CD14-positive monocyte (primary cell): Measurements from ENCODE around the gene INPP4B. TPM values are rescaled to one million over a fixed set of nuclear protein-coding genes. Genes with fewer than 3 reads are reported as not detected.

ENCODE experiments used
- DNase-seq, 3 donors: peaks; one replicate each; pipeline ENCODE4 v3.0.0-alpha.2; 2011 to 2022
- H2AFZ ChIP-seq: 2 replicates; pipeline ENCODE4 v1.6.0; 2012; ENCODE audit warnings: mild to moderate bottlenecking, low read depth, low read length, inconsistent platforms; ENCODE audit not compliant: insufficient read depth, poor library complexity, severe bottlenecking
- H3K27ac ChIP-seq, 2 donors: 1 replicate in 1 of 2; 2 replicates in 1 of 2; pipeline ENCODE4 v1.5.1; 2012 to 2013; ENCODE audit warnings: low read length in 2 of 2, control low read depth in 1 of 2, inconsistent platforms in 1 of 2, low read depth in 1 of 2, mild to moderate bottlenecking in 1 of 2
- H3K27me3 ChIP-seq, 2 donors: one replicate each; pipeline versions ENCODE4 v1.6.0 to v1.6.1; 2011 to 2013; ENCODE audit warnings: low read length in 2 of 2; ENCODE audit not compliant: control insufficient read depth in 2 of 2, insufficient read depth in 2 of 2
- H3K36me3 ChIP-seq, 2 donors: replicated peaks in 1 of 2; 1 replicate in 1 of 2; 2 replicates in 1 of 2; pipeline versions ENCODE4 v1.5.1 to v1.6.1; 2012 to 2013; ENCODE audit warnings: low read length in 2 of 2, control low read depth in 1 of 2, inconsistent platforms in 1 of 2, mild to moderate bottlenecking in 1 of 2; ENCODE audit not compliant: insufficient read depth in 2 of 2, control insufficient read depth in 1 of 2
- H3K4me1 ChIP-seq, 2 donors: 1 replicate in 1 of 2; 2 replicates in 1 of 2; pipeline versions ENCODE4 v1.5.1 to v1.6.1; 2012 to 2013; ENCODE audit warnings: low read length in 2 of 2, control low read depth in 1 of 2, inconsistent platforms in 1 of 2, mild to moderate bottlenecking in 1 of 2, moderate library complexity in 1 of 2; ENCODE audit not compliant: insufficient read depth in 2 of 2, control insufficient read depth in 1 of 2
- H3K4me2 ChIP-seq: replicated peaks from 2 replicates; pipeline ENCODE3; 2012; ENCODE audit warnings: low read length, moderate library complexity, mild to moderate bottlenecking; ENCODE audit not compliant: poor library complexity, severe bottlenecking; ENCODE audit errors: extremely low read depth
- H3K4me3 ChIP-seq, 3 experiments: fragments of 200-600 bp in 1 of 3; sonication (generic) in 1 of 3; replicated peaks in 1 of 3; 1 replicate in 2 of 3; 2 replicates in 1 of 3; pipeline ENCODE4 v1.5.1; 2011 to 2013; ENCODE audit warnings: low read length in 3 of 3, mild to moderate bottlenecking in 3 of 3, control low read depth in 2 of 3, low read depth in 2 of 3, inconsistent platforms in 1 of 3, moderate library complexity in 1 of 3
- H3K79me2 ChIP-seq: 2 replicates; pipeline ENCODE4 v1.6.0; 2012; ENCODE audit warnings: mild to moderate bottlenecking, control low read depth, inconsistent platforms, low read length, moderate library complexity; ENCODE audit not compliant: insufficient read depth
- H3K9ac ChIP-seq: 2 replicates; pipeline ENCODE4 v1.6.0; 2017; ENCODE audit warnings: low read length, mild to moderate bottlenecking; ENCODE audit not compliant: insufficient read depth, poor library complexity, severe bottlenecking
- H3K9me3 ChIP-seq, 2 donors: replicated peaks in 1 of 2; 1 replicate in 1 of 2; 2 replicates in 1 of 2; pipeline versions ENCODE4 v1.5.1 to v1.6.1; 2012 to 2013; ENCODE audit warnings: low read length in 2 of 2, control low read depth in 1 of 2; ENCODE audit not compliant: control insufficient read depth in 1 of 2, insufficient read depth in 1 of 2
- H4K20me1 ChIP-seq: 2 replicates; pipeline ENCODE4 v1.6.0; 2012; ENCODE audit warnings: mild to moderate bottlenecking, low read length, control low read depth, moderate library complexity; ENCODE audit not compliant: insufficient read depth
- H3K27ac Mint-ChIP-seq, 7 donors: one replicate each; pipeline ENCODE4 v1.8.0; 2020; ENCODE audit warnings: mild to moderate bottlenecking in 7 of 7, mixed read lengths in 7 of 7, moderate library complexity in 6 of 7, inconsistent platforms in 2 of 7
- H3K27me3 Mint-ChIP-seq, 3 donors: one replicate each; pipeline ENCODE4 v1.8.0; 2021 to 2022; ENCODE audit warnings: low read depth in 3 of 3, mild to moderate bottlenecking in 3 of 3, mixed read lengths in 3 of 3, moderate library complexity in 3 of 3, inconsistent platforms in 1 of 3
- H3K36me3 Mint-ChIP-seq, 2 donors: one replicate each; pipeline ENCODE4 v1.8.0; 2020; ENCODE audit warnings: mixed read lengths in 2 of 2, inconsistent platforms in 1 of 2, mild to moderate bottlenecking in 1 of 2
- H3K4me1 Mint-ChIP-seq: one replicate; pipeline ENCODE4 v1.8.0; 2020; ENCODE audit warnings: mild to moderate bottlenecking, mixed read lengths
- H3K4me3 Mint-ChIP-seq, 2 donors: one replicate each; pipeline ENCODE4 v1.8.0; 2020; ENCODE audit warnings: mild to moderate bottlenecking in 2 of 2, mixed read lengths in 2 of 2, moderate library complexity in 1 of 2
- H3K9me3 Mint-ChIP-seq, 7 donors: one replicate each; pipeline ENCODE4 v1.8.0; 2020 to 2022; ENCODE audit warnings: mixed read lengths in 7 of 7, mild to moderate bottlenecking in 6 of 7, moderate library complexity in 6 of 7, inconsistent platforms in 2 of 7
- WGBS: methylation state at CpG from one replicate; pipeline ENCODE4 v1.1.5; 2013; ENCODE audit warnings: missing lambda C conversion rate; ENCODE audit not compliant: insufficient coverage; 5-methylcytosine and 5-hydroxymethylcytosine counted together
- intact Hi-C, 2 donors: fragments of 100-400 bp; cut with micrococcal nuclease; formaldehyde crosslinking; loops; one replicate each; pipeline versions ENCODE4 v1.15.0 to v1.15.1; 2023
- polyA plus RNA-seq, 3 donors: library from polyadenylated mRNA; depleted of rRNA in 1 of 3; unstranded in 2 of 3; stranded (reverse) in 1 of 3; fragments of 300-500 nt in 2 of 3; fragments of >200 nt in 1 of 3; fragmentation: Illumina TruSeq in 2 of 3; gene quantifications; 1 replicate in 2 of 3; 2 replicates in 1 of 3; pipeline ENCODE4 v1.2.3, GENCODE V29; 2012 to 2021
- TF ChIP-seq, protein P1 (sequence below): fragments of 200-600 bp; IDR thresholded peaks from one replicate; pipeline ENCODE4 v1.8.0; 2022; ENCODE audit warnings: antibody characterized with exemption, mild to moderate bottlenecking

The INPP4B gene
- polyA plus RNA-seq, 3 donors = 0.13 to 0.38 (median 0.22) TPM

DNA sequence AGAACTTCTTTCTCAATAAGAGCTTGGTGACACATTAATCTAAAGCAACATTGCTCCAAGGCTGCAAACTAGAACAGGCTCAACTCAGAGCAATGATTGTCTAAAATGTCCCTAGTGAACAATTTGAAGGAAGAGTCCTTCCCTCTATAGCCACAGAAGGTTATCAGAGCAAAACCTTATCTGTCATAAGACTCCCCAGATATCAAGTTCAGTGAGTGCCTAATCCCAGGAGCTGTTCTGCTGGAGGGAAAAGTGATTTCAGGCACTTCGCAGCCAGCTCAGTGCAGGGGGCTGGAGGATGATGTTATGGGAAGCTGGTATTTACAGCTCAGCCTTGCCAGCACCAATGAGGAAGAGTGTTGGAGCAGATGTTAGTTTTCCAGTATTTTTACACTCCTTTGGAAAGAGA, 497.5 kb downstream of the INPP4B start:
- intact Hi-C loops = no loop called here
- H3K36me3 ChIP-seq = no peaks in the 10 kb centered on the region
- no peaks in the 10 kb centered on the region for H3K4me1 ChIP-seq
- TF ChIP-seq, protein P1, sequence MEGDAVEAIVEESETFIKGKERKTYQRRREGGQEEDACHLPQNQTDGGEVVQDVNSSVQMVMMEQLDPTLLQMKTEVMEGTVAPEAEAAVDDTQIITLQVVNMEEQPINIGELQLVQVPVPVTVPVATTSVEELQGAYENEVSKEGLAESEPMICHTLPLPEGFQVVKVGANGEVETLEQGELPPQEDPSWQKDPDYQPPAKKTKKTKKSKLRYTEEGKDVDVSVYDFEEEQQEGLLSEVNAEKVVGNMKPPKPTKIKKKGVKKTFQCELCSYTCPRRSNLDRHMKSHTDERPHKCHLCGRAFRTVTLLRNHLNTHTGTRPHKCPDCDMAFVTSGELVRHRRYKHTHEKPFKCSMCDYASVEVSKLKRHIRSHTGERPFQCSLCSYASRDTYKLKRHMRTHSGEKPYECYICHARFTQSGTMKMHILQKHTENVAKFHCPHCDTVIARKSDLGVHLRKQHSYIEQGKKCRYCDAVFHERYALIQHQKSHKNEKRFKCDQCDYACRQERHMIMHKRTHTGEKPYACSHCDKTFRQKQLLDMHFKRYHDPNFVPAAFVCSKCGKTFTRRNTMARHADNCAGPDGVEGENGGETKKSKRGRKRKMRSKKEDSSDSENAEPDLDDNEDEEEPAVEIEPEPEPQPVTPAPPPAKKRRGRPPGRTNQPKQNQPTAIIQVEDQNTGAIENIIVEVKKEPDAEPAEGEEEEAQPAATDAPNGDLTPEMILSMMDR = no peak
- Mint-ChIP-seq H3K27me3 (no peaks in the 10 kb centered on the region), H3K4me3 (no peak overlapping the region), H3K36me3 (no peaks in the 10 kb centered on the region), H3K27ac (no peak overlapping the region), H3K4me1 (peaks cover 5% of the 10 kb centered on the region), H3K9me3 (no peaks in the 10 kb centered on the region)
- no peaks in the 10 kb centered on the region for H3K79me2 ChIP-seq
- no peak overlapping the region for H3K9ac ChIP-seq
- H3K4me2 ChIP-seq = no peak overlapping the region
- no peak overlapping the region for H2AFZ ChIP-seq
- DNase-seq = no peak
- no peaks in the 10 kb centered on the region for H3K27me3 ChIP-seq
- H3K27ac ChIP-seq = no peak overlapping the region
- no peak overlapping the region for H3K4me3 ChIP-seq
- WGBS = no CpG with 5 or more reads among the region's 1 CpG
- no peaks in the 10 kb centered on the region for H3K9me3 ChIP-seq
- H4K20me1 ChIP-seq = no peaks in the 10 kb centered on the region

DNA sequence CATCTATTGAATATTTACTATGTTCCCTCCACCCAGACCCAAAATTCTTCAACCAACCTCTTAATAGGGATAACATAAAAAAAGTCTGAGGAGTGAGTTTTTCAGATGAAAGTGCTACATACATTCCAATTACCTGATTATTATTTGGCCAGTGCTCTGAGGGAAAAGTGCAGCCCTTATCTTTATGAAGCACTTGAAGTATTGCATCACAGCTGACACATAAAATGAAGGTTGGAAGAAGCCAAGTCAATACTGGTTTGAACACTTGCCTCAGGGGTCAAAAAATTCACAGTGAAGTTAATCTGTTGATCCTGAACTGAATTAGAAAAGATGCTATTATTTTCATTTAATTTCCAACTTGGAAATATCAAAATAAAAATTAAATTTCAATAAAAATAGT, 498.9 kb downstream of the INPP4B start:
- Histone ChIP-seq H3K9ac (no peak overlapping the region), H4K20me1 (no peaks in the 10 kb centered on the region), H3K27ac (no peak overlapping the region), H2AFZ (no peak overlapping the region), H3K4me3 (no peak overlapping the region), H3K4me1 (no peaks in the 10 kb centered on the region), H3K4me2 (no peak overlapping the region), H3K9me3 (no peaks in the 10 kb centered on the region), H3K79me2 (no peaks in the 10 kb centered on the region), H3K36me3 (no peaks in the 10 kb centered on the region), H3K27me3 (no peaks in the 10 kb centered on the region)
- no peak overlapping the region for H3K27ac Mint-ChIP-seq
- H3K4me1 Mint-ChIP-seq = peaks cover 5% of the 10 kb centered on the region
- no peak overlapping the region for H3K4me3 Mint-ChIP-seq
- H3K27me3 Mint-ChIP-seq = no peaks in the 10 kb centered on the region
- TF ChIP-seq, protein P1 = no peak
- no peaks in the 10 kb centered on the region for H3K9me3 Mint-ChIP-seq
- H3K36me3 Mint-ChIP-seq = no peaks in the 10 kb centered on the region
- intact Hi-C loops = no loop called here
- no peak for DNase-seq
